Nephron progenitor cell (in vitro differentiated cells): ENCODE results near the gene SLC30A3.

Source experiments
- DNase-seq: peaks from one replicate; pipeline ENCODE4 v3.0.0; 2021
- H3K27ac Mint-ChIP-seq: 2 replicates; pipeline ENCODE4 v1.8.0; 2021; ENCODE audit warnings: mild to moderate bottlenecking, moderate library complexity, mixed read lengths
- H3K27me3 Mint-ChIP-seq: 2 replicates; pipeline ENCODE4 v1.8.0; 2021; ENCODE audit warnings: mild to moderate bottlenecking, low read depth, mixed read lengths; ENCODE audit not compliant: poor library complexity
- H3K36me3 Mint-ChIP-seq: 2 replicates; pipeline ENCODE4 v1.8.0; 2021; ENCODE audit warnings: low read depth, mixed read lengths
- H3K4me1 Mint-ChIP-seq: 2 replicates; pipeline ENCODE4 v1.8.0; 2021; ENCODE audit warnings: mixed read lengths
- H3K4me3 Mint-ChIP-seq: 2 replicates; pipeline ENCODE4 v1.8.0; 2021; ENCODE audit warnings: mild to moderate bottlenecking, moderate library complexity, mixed read lengths
- H3K9me3 Mint-ChIP-seq: 2 replicates; pipeline ENCODE4 v1.8.0; 2021; ENCODE audit warnings: mild to moderate bottlenecking, moderate library complexity, mixed read lengths
- TF ChIP-seq, protein P1 (sequence below): fragments of 200-600 bp; sonication (generic); IDR thresholded peaks from 2 replicates; pipeline ENCODE4 v1.5.0; 2021; ENCODE audit warnings: antibody characterized with exemption

The SLC30A3 gene

DNA sequence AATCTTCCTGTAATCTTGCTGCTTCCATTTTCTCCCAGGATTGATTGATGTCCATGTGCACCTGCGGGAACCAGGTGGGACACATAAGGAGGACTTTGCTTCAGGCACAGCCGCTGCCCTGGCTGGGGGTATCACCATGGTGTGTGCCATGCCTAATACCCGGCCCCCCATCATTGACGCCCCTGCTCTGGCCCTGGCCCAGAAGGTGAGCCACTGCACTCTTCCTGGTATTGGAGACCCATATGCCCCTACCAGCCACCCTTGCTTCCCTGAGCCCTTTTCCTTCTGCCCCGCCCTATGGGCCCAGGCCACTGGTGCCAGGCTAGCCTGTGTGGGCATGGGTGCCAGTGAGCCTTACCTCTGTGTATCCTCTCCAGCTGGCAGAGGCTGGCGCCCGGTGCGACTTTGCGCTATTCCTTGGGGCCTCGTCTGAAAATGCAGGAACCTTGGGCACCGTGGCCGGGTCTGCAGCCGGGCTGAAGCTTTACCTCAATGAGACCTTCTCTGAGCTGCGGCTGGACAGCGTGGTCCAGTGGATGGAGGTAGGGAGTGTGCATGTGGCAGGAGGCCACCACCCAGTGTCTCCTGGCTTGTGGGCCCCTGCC lies 25.4 kb downstream of the SLC30A3 start:
- TF ChIP-seq, protein P1, sequence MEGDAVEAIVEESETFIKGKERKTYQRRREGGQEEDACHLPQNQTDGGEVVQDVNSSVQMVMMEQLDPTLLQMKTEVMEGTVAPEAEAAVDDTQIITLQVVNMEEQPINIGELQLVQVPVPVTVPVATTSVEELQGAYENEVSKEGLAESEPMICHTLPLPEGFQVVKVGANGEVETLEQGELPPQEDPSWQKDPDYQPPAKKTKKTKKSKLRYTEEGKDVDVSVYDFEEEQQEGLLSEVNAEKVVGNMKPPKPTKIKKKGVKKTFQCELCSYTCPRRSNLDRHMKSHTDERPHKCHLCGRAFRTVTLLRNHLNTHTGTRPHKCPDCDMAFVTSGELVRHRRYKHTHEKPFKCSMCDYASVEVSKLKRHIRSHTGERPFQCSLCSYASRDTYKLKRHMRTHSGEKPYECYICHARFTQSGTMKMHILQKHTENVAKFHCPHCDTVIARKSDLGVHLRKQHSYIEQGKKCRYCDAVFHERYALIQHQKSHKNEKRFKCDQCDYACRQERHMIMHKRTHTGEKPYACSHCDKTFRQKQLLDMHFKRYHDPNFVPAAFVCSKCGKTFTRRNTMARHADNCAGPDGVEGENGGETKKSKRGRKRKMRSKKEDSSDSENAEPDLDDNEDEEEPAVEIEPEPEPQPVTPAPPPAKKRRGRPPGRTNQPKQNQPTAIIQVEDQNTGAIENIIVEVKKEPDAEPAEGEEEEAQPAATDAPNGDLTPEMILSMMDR, result no peak
- no peak overlapping the region for H3K27ac Mint-ChIP-seq
- H3K4me1 Mint-ChIP-seq, result no peaks in the 10 kb centered on the region
- no peaks in the 10 kb centered on the region for H3K27me3 Mint-ChIP-seq
- peaks cover 79% of the 10 kb centered on the region for H3K36me3 Mint-ChIP-seq
- H3K4me3 Mint-ChIP-seq, result no peak overlapping the region
- DNase-seq, result no peak
- no peaks in the 10 kb centered on the region for H3K9me3 Mint-ChIP-seq

DNA sequence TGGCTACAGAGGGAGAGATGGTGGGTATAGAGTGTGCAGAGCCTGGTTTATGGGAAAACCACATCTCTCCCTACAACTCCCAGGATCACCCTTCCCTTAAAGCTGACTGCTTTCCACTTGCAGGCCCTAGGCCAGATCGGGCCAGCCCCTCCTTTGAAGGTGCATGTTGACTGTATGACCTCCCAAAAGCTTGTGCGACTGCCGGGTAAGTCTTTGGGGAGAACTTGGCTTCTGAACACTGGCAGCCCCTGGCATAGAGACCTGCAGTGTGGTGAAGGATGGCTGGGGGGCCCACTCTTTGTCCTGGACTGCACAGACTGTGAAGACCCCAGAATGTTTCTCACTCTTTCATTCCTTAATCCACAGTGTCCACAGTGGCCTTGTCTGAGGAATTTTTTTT lies 26.2 kb downstream of the SLC30A3 start:
- TF ChIP-seq, protein P1, result no peak
- H3K27ac Mint-ChIP-seq, result no peak overlapping the region
- no peaks in the 10 kb centered on the region for H3K9me3 Mint-ChIP-seq
- H3K4me1 Mint-ChIP-seq, result no peaks in the 10 kb centered on the region
- no peak for DNase-seq
- no peaks in the 10 kb centered on the region for H3K27me3 Mint-ChIP-seq
- peaks cover 82% of the 10 kb centered on the region for H3K36me3 Mint-ChIP-seq
- no peak overlapping the region for H3K4me3 Mint-ChIP-seq

DNA sequence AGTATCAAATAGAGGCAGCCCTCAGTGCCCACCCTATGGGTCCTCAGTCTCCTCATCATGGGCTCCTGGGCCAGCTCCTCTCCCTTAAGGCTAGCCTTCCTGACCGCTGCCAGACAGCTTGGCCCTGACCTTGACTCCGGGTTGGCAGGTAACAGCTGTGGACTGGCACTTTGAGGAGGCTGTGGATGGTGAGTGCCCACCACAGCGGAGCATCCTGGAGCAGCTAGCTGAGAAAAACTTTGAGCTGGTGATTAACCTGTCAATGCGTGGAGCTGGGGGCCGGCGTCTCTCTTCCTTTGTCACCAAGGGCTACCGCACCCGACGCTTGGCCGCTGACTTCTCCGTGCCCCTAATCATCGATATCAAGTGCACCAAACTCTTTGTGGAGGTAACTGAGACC lies 26.7 kb downstream of the SLC30A3 start:
- Mint-ChIP-seq H3K4me1 (no peaks in the 10 kb centered on the region), H3K4me3 (no peak overlapping the region), H3K27me3 (no peaks in the 10 kb centered on the region), H3K27ac (no peak overlapping the region), H3K9me3 (no peaks in the 10 kb centered on the region), H3K36me3 (peaks cover 82% of the 10 kb centered on the region)
- TF ChIP-seq, protein P1, result no peak
- no peak for DNase-seq

DNA sequence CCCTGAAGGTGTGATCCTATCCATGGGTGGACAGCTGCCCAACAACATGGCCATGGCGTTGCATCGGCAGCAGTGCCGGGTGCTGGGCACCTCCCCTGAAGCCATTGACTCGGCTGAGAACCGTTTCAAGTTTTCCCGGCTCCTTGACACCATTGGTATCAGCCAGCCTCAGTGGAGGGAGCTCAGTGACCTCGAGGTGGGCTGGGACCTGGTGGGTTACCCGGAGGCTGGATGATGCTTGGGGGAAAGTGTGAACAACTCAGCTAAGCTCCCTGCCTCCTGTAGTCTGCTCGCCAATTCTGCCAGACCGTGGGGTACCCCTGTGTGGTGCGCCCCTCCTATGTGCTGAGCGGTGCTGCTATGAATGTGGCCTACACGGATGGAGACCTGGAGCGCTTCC lies 29.5 kb downstream of the SLC30A3 start:
- Mint-ChIP-seq H3K27me3 (no peaks in the 10 kb centered on the region), H3K9me3 (no peaks in the 10 kb centered on the region), H3K36me3 (peaks cover 70% of the 10 kb centered on the region), H3K4me3 (no peak overlapping the region), H3K27ac (no peak overlapping the region), H3K4me1 (no peaks in the 10 kb centered on the region)
- no peak for DNase-seq
- TF ChIP-seq, protein P1, result no peak

DNA sequence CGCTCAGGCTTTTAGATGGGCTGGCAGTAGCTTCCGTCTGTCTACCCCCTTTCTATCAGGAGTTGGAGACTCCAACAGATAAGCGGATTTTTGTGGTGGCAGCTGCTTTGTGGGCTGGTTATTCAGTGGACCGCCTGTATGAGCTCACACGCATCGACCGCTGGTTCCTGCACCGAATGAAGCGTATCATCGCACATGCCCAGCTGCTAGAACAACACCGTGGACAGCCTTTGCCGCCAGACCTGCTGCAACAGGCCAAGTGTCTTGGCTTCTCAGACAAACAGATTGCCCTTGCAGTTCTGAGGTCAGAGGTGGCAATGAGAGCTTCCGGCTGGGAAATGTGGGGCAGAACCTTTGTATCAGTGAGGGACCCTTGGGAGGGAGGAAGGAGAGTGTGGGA lies 30.9 kb downstream of the SLC30A3 start:
- Mint-ChIP-seq H3K36me3 (peaks cover 73% of the 10 kb centered on the region), H3K27me3 (no peaks in the 10 kb centered on the region), H3K4me1 (no peaks in the 10 kb centered on the region), H3K27ac (no peak overlapping the region), H3K9me3 (no peaks in the 10 kb centered on the region), H3K4me3 (no peak overlapping the region)
- DNase-seq, result no peak
- TF ChIP-seq, protein P1, result no peak

DNA sequence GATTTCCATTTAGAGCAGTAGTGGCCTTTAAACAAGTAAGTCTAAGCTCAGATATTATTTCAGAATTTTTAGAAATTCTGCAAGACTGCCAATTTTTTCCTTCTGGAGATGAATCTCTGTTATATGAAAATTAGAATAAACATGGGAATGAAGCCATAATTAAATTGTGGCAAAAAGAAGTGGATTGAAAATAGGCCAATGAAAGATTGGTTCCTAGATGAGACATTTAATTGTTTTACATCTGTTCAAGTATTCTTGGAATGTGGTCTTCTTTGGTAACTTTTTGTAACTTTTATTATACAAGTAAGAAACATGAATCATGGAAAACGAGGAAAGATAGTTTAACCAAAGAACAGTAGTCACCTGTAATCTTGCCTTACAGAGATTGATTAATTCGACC lies 35.3 kb downstream of the SLC30A3 start:
- peaks cover 4% of the 10 kb centered on the region for H3K27me3 Mint-ChIP-seq
- no peaks in the 10 kb centered on the region for H3K4me1 Mint-ChIP-seq
- no peaks in the 10 kb centered on the region for H3K9me3 Mint-ChIP-seq
- peaks cover 76% of the 10 kb centered on the region for H3K36me3 Mint-ChIP-seq
- TF ChIP-seq, protein P1, result no peak
- no peak overlapping the region for H3K27ac Mint-ChIP-seq
- DNase-seq, result no peak
- H3K4me3 Mint-ChIP-seq, result no peak overlapping the region
